HS-5 (cell line): Measurements from ENCODE around the gene CIBAR2.
"Not testable (repeated sequence)": the region's sequence is repeated elsewhere in the genome, so short reads cannot be mapped to it uniquely, and the experiment has no call there.

Experiments used
- DNase-seq: peaks from one replicate; pipeline ENCODE4 v3.0.0-alpha.2; 2012; ENCODE audit warnings: low read depth

The CIBAR2 gene

DNA sequence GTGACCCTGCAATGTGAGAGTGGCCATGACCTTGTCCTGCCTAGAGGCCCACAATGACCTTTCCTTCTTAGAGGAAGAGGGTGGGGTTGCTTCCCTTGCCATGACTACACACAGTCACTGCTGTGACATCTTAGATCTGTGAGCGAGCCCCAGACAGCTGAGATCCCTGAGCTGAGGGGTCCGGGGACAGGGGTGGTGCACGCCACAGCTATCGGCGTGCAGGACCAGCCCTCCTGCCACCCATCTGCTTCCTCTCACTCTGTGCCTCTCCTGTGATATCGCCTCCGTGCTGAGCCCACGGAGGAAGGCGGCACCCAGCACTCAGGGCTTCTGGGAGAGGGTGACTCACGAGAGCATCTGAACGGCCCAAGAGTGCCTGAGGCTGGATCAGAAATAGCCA is 49.4 kb downstream of the CIBAR2 start:
- DNase-seq, result no peak

DNA sequence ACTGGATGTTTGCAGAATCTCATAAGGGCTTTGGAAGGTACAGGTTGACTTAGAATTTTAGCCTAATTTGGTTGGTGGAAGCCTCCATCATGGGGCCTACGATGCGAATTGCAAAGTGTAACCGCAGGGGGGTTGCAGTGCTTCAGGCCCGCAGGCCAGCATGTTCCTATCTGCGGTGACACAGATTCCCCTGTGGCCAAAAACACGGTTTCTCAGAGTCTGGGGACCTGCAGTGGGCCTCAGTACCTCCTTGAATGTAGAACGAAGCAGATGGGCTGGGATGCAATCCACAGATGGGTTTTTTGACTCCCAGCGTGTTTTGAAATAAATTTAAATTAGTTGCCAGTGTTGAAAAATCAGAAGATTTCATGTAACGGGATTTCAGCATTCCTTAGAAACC is 49.9 kb downstream of the CIBAR2 start:
- DNase-seq, result no peak

GRCh38 chr16:85061566-85061965 is 50.7 kb downstream of the CIBAR2 start:
- DNase-seq, result no peak

DNA sequence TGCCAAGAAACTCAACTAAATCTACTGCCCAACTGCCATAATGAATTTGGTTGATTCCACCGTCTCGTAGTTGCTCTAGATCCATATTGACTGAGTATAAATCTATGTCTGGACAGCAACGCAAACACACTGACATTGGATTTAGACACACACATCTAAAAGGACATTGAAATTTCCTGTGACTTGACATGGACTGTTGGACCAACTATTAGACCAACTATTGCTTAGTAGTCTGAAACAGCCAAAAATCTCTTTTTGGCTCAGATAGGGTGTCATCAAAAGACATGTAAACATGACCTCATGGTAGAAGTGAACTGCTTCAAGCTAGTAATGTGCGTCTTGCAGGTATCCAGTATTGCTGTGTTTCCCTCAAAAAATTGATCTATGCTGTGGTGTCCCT is 53.4 kb downstream of the CIBAR2 start:
- no peak for DNase-seq

- no peak for DNase-seq
These were observed 54.3 kb downstream of the CIBAR2 start for GRCh38 chr16:85057948-85058347.

DNA sequence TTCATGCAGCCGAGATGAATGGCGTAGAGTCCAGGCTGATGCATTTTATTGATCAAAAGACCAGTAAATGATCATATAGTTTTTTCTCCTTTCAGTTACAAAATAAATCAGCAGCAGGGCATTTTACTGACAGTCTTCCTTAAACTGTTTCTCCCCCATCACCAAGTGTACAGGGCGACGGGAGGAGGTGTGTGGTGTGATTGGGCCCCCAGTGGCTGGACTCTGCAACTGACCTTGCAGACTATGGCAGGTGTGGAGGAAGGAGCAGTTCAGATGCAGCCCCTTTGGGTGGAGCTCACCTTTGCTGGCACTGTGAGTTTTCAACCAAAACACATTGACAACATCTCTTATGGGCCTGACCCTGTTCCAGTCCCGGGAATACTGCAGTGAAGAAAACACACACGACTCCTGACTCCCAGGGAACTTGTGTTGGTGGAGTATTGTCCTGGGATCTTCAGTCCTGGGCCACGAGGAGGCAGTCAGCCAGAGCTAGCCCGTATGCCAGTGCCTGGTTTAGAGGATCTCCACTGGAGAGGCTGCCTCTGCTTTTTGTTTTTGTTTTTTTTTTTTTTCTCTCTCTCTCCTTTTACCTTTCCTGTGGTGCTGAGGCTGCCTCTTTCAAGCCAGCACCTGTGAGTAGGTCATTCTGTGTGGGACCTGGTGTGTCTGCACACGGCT is 54.9 kb downstream of the CIBAR2 start:
- DNase-seq, result no peak

GRCh38 chr16:85056211-85056748 is 56.0 kb downstream of the CIBAR2 start:
- no peak for DNase-seq

GRCh38 chr16:85055493-85056210 is 56.6 kb downstream of the CIBAR2 start:
- DNase-seq, result no peak

DNA sequence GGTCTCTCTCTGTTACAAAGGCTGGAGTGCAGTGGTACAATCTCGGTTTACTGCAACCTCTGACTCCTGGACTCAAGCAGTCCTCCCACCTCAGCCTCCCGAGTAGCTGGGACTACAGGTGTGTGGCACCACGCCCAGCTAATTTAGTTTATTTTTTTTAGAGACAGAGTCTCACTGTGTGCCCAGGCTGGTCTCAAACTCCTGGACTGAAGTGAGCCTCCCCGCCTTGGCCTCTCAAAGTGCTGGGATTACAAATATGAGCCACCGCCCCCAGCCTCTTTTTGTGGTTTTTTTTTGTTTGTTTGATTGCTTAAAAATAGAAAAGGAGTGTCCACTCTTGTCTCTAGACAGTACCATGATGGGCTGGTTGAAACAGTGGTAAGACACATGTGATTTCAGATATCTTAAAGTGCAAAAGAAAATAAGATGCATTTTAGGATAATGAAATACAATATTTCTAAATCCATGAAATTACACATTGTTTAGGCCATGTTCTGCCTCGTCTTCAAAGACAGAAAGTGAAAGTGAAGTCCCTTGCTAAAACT is 57.3 kb downstream of the CIBAR2 start:
- DNase-seq, result no peak

GRCh38 chr16:85054321-85054720 is 58.0 kb downstream of the CIBAR2 start:
- not testable (repeated sequence) for DNase-seq

DNA sequence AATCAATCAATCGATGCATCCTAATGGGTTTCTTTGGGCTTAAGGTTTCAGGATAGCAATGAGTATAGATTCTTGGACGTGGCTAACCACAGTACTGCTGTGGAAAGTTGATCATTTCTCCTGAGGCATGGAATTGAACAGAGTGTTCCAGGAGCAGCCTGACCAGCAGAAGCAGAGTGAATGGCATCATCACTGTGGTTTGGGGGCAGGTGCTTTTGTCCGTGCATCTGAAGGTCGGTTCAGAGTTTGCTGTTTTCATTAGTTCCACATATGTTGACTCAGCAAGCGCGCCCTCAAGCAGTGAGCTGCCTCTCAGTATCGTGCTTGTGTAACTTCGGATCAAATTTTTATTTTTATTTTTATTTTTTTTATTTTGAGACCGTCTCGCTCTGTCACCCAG is 59.7 kb downstream of the CIBAR2 start:
- no peak for DNase-seq

DNA sequence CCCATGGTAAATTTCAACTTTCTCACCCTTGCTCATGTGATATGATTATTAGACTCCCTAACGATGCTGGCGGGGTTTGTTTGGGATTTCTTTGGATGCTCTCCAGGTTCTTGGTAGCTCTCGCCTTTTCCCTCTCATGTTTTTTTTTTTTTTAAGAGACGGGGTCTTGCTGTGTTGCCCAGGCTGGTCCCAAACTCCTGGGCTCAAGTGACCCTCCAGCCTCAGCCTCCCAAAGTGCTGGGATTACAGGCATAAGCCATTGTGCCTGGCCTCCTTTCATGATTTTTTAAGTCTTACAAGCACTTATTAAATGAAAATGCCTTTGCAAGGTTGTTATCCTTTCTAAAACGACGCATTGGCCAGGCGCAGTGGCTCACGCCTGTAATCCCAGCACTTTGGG is 60.6 kb downstream of the CIBAR2 start:
- DNase-seq, result no peak

DNA sequence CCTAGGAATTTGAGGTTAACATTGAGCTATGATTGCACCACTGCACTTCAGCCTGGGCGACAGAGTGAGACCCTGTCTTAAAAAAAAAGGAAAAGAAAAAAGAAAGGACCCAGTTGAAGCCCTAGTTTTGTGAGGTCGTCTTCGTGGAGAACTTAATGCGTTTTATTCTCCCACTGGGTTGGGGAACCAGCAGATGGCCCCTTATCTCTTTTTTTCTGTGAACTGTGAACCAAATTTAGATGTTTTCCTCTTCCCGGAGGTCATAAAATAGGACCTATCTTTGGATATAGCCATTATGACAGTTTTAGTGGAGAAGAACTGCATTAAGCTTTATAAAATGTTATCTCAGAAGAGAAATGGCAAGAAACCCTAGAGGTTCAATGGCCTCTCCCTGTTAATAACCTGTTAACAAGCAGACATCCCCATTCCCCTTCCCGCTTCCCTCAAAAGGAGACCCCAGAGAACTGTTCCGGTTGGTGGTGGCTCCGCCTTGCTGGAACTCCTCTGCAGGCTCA is 61.1 kb downstream of the CIBAR2 start:
- no peak for DNase-seq

DNA sequence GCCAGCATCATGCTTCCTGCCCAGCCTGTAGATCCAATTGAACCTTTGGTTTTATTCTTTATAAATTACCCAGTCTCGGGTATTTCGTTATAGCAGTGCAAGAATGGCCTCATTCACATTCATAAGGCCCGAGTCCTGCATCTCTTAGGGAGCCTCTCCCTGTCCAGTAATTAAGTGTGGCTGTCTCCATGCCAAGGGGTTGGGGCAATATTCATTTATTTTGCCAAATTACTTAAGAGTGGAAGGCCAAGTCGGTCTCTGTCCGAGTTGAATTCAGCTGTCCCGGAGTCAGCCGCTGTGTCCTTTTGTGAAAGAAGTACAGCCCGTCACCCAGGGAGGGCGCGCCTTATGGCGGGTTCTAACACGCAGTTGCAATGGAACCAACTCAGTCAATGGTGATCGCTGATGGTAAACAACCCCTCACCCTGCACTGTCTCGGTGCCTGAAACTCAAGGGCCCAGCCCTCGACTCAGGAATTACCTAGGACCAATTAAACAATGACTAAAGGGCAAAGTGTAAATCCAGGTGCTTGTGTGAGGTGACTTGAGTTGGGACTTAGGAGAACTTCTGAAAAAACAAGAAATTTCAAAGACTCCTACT is 62.5 kb downstream of the CIBAR2 start:
- no peak for DNase-seq

- DNase-seq, result no peak
These were observed 63.2 kb downstream of the CIBAR2 start for GRCh38 chr16:85048921-85049562.
